ENCODE results near the gene MFSD1. TPM values are rescaled to one million over a fixed set of nuclear protein-coding genes. Genes with fewer than 3 reads are reported as not detected.

The MFSD1 gene
- total and polyA plus RNA-seq, 9 of the 15 experiments (the other 6 are each of a cell fraction or from before 2014, with no cell fraction given), result 8.7 to 49.5 (median 28.6) TPM

DNA sequence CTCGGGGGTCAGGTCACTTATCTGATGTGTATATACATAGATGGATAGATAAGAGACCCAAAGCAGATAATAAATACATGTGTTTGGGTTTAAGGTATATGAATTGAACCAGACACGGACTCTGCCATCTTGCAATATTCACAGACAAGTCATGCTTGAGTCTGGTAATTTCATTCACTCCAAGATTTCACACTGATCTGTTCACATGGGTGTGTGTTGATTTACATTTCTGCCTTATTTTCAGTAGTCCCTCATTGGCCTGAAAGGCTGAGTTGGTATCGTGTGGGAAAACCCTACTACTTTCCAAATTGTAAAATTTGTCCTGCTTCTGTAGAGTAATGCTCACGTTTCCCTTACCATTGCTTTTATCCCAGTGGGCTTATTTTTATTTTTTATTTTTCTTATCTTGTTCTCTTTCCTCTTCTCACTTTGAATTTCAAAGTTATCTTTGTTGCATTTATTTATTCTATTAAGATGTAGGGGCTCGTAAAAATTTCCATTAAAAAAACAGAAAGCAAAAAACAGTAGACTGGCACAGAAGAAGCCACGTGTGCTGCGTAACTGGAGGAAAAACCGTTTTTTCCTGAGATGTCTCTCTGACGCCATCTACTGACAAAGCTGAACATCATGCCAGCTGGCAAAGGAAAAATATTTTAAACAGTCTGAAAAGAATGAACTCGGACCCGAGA, 10.8 kb upstream of the MFSD1 start (continued):
- TF ChIP-seq, protein P1, sequence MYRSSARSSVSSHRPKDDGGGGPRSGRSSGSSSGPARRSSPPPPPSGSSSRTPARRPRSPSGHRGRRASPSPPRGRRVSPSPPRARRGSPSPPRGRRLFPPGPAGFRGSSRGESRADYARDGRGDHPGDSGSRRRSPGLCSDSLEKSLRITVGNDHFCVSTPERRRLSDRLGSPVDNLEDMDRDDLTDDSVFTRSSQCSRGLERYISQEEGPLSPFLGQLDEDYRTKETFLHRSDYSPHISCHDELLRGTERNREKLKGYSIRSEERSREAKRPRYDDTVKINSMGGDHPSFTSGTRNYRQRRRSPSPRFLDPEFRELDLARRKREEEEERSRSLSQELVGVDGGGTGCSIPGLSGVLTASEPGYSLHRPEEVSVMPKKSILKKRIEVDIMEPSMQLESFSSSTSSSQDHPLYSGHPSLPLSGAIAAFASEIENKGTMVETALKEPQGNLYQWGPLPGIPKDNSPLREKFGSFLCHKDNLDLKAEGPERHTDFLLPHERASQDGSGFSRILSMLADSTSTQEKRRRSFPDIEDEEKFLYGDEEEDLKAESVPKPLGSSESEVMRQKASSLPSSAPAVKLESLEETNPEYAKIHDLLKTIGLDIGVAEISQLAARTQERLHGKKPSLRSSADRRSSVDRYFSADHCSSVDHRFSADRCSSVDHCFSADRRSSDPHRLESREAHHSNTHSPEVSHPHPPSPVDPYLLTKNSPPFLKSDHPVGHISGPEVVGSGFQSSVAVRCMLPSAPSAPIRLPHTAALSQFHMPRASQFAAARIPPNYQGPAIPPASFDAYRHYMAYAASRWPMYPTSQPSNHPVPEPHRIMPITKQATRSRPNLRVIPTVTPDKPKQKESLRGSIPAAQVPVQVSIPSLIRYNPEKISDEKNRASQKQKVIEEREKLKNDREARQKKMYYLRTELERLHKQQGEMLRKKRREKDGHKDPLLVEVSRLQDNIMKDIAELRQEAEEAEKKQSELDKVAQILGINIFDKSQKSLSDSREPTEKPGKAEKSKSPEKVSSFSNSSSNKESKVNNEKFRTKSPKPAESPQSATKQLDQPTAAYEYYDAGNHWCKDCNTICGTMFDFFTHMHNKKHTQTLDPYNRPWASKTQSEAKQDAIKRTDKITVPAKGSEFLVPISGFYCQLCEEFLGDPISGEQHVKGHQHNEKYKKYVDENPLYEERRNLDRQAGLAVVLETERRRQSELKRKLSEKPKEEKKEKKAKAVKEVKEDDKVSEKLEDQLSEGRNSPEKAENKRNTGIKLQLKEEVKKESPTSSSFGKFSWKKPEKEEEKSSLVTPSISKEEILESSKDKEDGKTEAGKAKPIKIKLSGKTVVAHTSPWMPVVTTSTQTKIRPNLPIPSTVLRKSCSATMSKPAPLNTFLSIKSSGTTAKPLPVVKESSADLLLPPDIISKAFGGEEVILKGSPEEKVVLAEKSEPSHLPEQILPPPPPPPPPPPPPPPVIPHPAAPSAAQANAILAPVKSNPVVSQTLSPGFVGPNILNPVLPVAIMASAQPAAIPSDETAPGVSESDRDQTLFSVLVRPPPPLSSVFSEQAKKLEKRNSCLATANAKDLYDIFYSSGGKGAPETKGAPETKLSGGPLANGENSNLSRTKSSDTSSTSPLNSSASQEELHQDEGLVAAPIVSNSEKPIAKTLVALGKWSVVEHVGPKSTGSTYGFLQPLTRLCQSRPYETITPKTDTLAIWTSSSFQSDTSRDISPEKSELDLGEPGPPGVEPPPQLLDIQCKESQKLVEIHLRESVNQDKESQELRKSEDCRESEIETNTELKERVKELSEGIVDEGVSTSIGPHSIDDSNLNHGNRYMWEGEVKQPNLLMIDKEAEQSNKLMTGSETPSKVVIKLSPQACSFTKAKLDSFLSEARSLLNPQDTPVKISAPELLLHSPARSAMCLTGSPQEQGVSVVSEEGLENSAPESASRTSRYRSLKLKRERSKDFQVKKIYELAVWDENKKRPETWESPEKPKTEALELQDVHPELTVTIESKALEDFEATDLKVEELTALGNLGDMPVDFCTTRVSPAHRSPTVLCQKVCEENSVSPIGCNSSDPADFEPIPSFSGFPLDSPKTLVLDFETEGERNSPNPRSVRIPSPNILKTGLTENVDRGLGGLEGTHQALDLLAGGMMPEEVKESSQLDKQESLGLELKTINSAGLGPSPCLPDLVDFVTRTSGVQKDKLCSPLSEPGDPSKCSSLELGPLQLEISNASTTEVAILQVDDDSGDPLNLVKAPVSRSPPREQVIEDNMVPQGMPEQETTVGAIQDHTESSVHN (IDR thresholded peaks at IDR 0.05; ENCODE audit: borderline replicate concordance in 1 of 2, low read depth in 1 of 2), result no peak
- no peak for TF ChIP-seq ZNF24 (IDR thresholded peaks at IDR 0.05)
- no peak for TF ChIP-seq BRD4 (IDR thresholded peaks at IDR 0.05)
- TF ChIP-seq GTF2A2 (tag; IDR thresholded peaks at IDR 0.05), result no peak
- no peak for TF ChIP-seq ZNF354B (CRISPR knock-in tag; IDR thresholded peaks at IDR 0.05)
- no peak for TF ChIP-seq RHOXF2B (CRISPR knock-in tag; conservative IDR thresholded peaks at IDR 0.05)
- peak; percentile 77 for TF ChIP-seq CXXC5 (CRISPR knock-in tag; IDR thresholded peaks at IDR 0.05)
- TF ChIP-seq, protein P2, sequence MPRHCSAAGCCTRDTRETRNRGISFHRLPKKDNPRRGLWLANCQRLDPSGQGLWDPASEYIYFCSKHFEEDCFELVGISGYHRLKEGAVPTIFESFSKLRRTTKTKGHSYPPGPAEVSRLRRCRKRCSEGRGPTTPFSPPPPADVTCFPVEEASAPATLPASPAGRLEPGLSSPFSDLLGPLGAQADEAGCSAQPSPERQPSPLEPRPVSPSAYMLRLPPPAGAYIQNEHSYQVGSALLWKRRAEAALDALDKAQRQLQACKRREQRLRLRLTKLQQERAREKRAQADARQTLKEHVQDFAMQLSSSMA (CRISPR knock-in tag; IDR thresholded peaks at IDR 0.05), result no peak
- TF ChIP-seq EP300 (IDR thresholded peaks at IDR 0.05; ENCODE audit: low read length), result peak; percentile 19; the same call in 1 of the 2 replicates
- no peak for TF ChIP-seq FOXJ3 (CRISPR knock-in tag; IDR thresholded peaks at IDR 0.05)
- 0 out of 2 replicates have a peak, but pooled peaks have one; percentile 25 for TF ChIP-seq FOSL1 (tag; conservative IDR thresholded peaks at IDR 0.05)
- TF ChIP-seq MBD2 (IDR thresholded peaks at IDR 0.05; ENCODE audit: borderline replicate concordance, low read depth), result no peak
- TF ChIP-seq NUFIP1 (IDR thresholded peaks at IDR 0.05; ENCODE audit: partially characterized antibody), result no peak
- TF ChIP-seq FOXA3 (CRISPR knock-in tag; conservative IDR thresholded peaks at IDR 0.05 in 1 of 2, IDR thresholded peaks at IDR 0.05 in 1 of 2), result no peak
- TF ChIP-seq MTA1 (IDR thresholded peaks at IDR 0.05; ENCODE audit: borderline replicate concordance), result no peak
- TF ChIP-seq SMARCB1 (IDR thresholded peaks at IDR 0.05; ENCODE audit: insufficient read length, low read depth), result no peak
- TF ChIP-seq, protein P3, sequence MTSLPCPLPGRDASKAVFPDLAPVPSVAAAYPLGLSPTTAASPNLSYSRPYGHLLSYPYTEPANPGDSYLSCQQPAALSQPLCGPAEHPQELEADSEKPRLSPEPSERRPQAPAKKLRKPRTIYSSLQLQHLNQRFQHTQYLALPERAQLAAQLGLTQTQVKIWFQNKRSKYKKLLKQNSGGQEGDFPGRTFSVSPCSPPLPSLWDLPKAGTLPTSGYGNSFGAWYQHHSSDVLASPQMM (CRISPR knock-in tag; IDR thresholded peaks at IDR 0.05), result no peak
- no peak for TF ChIP-seq SRSF9 (IDR thresholded peaks at IDR 0.05; ENCODE audit: borderline replicate concordance, low read depth, low read length)
- TF ChIP-seq RBM15 (IDR thresholded peaks at IDR 0.05; ENCODE audit: insufficient read depth, low read length), result no peak
- TF ChIP-seq L3MBTL2 (IDR thresholded peaks at IDR 0.05), result peak; percentile 66
- TF ChIP-seq POLR2B (IDR thresholded peaks at IDR 0.05; ENCODE audit: low read depth, partially characterized antibody), result no peak

Data from K562 (cell line).